ENCODE measurements around the gene TACC3.

TACC3 gene

DNA sequence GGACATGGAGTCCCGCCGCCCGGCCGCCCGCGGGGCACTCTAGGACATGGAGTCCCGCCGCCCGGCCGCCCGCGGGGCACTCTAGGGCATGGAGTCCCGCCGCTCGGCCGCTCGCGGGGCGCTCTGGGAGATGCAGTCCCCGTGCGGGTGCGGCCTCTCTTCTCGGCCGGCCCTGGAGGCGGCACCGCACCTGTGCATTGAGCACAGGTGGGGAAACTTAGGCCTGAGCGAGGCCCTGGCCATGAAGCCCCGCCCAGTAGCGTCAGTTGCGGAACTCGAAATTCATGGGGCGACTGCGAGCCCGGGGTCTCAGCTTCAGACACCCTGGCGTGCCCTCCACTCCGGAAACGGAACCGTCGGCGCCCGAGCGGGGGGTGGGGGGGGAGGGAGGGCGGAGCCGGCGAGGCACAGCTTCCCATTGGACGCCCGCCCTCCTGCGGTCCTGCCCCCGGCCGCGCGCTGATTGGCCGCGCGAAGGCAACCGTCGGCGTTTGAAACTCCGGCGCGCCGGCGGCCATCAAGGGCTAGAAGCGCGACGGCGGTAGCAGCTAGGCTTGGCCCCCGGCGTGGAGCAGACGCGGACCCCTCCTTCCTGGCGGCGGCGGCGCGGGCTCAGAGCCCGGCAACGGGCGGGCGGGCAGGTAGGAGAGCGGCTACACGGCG is at the start of gene TACC3, which contains the start of gene TMEM129:
TACC3 (plus strand) TSS at position 519 of the 663 bp plus-strand sequence. CDS start 1,901 bp downstream, outside the sequence.
TMEM129 (minus strand) TSS at position 321 of the 663 bp plus-strand sequence. CDS start 486 bp downstream, outside the sequence.
- H3K4me3 ChIP-seq (replicated peaks; ENCODE audit: low read depth, low read length) = peak within 1 kb of the TSS; percentile 88
- peak; percentile 71 for DNase-seq (ENCODE audit: extremely low read depth, low read depth)
- TF ChIP-seq, protein P1, sequence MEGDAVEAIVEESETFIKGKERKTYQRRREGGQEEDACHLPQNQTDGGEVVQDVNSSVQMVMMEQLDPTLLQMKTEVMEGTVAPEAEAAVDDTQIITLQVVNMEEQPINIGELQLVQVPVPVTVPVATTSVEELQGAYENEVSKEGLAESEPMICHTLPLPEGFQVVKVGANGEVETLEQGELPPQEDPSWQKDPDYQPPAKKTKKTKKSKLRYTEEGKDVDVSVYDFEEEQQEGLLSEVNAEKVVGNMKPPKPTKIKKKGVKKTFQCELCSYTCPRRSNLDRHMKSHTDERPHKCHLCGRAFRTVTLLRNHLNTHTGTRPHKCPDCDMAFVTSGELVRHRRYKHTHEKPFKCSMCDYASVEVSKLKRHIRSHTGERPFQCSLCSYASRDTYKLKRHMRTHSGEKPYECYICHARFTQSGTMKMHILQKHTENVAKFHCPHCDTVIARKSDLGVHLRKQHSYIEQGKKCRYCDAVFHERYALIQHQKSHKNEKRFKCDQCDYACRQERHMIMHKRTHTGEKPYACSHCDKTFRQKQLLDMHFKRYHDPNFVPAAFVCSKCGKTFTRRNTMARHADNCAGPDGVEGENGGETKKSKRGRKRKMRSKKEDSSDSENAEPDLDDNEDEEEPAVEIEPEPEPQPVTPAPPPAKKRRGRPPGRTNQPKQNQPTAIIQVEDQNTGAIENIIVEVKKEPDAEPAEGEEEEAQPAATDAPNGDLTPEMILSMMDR (IDR thresholded peaks at IDR 0.05; ENCODE audit: low read depth, low read length, missing control alignments) = no peak

DNA sequence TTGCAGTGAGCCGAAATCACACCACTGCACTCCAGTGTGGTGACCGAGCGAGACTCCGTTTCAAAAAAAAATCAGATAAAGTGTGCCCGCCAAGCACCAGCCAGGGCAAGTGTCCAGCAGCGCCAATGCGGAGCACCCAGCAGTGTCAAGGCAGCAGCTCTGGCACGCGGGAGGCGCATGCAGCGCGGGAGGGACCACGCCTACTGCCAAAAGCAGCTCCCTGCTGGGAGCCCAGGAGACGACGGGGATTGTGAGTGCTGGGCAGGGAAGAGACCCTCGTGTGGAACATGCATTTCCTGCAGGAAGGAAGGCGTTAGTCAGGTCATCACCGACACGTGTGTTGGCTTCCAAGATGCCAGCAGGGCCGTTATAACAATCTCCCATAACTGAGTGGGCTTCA is 47.6 kb upstream of the TACC3 start:
- TF ChIP-seq, protein P1 (IDR thresholded peaks at IDR 0.05; ENCODE audit: low read depth, low read length, missing control alignments) = no peak
- DNase-seq (ENCODE audit: extremely low read depth, low read depth) = no peak
- no peak overlapping the region for H3K4me3 ChIP-seq (replicated peaks; ENCODE audit: low read depth, low read length)

DNA sequence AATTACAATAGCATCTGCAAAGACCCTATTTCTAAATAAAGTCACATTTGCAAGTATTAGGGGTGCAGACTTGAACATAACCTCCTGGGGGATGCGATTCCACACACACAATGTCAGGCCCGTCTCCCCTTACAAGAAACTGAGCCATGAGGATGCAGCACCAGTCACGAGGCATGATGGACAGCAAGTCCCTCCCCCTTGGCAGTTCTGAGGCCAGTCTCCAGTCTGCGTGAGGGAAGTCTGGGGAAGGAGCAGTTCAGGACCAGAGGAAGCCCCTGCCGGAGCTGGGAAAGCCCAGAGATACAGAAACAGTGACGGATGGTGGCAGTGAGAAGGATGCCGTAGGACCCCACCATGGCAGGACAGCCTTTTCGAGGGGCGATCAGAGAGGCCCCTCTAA is 46.6 kb upstream of the TACC3 start:
- no peak for DNase-seq (ENCODE audit: extremely low read depth, low read depth)
- TF ChIP-seq, protein P1 (IDR thresholded peaks at IDR 0.05; ENCODE audit: low read depth, low read length, missing control alignments) = no peak
- H3K4me3 ChIP-seq (replicated peaks; ENCODE audit: low read depth, low read length) = no peak overlapping the region

DNA sequence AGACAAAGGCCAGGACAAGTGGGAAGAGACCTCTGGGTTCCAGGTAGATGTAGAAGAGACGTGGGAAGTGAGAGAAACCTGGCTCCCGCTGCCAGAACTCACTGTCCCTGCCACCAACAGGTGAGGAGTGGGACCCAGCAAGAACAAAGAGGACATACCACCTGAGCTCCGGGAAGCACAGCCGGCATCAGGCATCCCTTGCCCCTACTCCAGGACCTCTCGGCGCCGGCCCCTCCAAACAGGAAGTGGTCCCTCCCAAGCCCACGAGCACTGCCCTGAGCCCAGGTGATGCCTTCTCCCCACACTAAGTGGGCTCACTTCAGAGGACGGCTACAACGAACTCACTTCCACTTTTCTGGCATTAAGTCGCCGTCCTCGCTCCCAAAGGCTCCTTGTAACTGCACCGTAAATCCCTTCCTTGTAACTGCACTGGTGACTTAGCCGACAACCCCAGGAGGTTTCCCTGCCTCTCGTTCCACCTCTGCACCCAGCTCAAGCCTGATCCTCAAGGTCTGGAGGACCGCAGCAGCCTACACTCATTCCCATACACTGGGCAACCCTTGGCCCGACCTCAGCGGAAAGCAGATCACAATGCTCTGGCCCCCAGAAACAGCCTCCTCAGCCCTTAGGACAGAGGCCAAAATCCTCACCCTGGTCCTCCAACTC is 46.1 kb upstream of the TACC3 start:
- DNase-seq (ENCODE audit: extremely low read depth, low read depth) = no peak
- TF ChIP-seq, protein P1 (IDR thresholded peaks at IDR 0.05; ENCODE audit: low read depth, low read length, missing control alignments) = no peak
- no peak overlapping the region for H3K4me3 ChIP-seq (replicated peaks; ENCODE audit: low read depth, low read length)

DNA sequence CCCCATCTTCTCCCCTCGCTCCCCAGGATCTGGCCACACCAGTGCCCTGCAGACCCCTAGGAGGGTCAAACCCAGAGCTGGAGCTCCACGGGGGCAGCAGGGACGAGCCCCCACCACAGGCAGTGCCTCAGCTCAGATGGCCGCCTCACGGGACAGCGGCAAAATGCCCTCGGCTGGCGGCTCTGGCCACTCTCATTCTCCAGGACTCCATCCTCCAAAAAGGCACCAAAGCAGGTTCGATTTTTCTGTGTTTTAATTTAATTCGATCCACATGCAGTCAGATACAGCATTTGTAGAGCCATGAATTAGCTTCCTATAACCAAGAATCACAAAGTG is 45.6 kb upstream of the TACC3 start:
- DNase-seq (ENCODE audit: extremely low read depth, low read depth) = no peak
- H3K4me3 ChIP-seq (replicated peaks; ENCODE audit: low read depth, low read length) = no peak overlapping the region
- TF ChIP-seq, protein P1 (IDR thresholded peaks at IDR 0.05; ENCODE audit: low read depth, low read length, missing control alignments) = no peak

DNA sequence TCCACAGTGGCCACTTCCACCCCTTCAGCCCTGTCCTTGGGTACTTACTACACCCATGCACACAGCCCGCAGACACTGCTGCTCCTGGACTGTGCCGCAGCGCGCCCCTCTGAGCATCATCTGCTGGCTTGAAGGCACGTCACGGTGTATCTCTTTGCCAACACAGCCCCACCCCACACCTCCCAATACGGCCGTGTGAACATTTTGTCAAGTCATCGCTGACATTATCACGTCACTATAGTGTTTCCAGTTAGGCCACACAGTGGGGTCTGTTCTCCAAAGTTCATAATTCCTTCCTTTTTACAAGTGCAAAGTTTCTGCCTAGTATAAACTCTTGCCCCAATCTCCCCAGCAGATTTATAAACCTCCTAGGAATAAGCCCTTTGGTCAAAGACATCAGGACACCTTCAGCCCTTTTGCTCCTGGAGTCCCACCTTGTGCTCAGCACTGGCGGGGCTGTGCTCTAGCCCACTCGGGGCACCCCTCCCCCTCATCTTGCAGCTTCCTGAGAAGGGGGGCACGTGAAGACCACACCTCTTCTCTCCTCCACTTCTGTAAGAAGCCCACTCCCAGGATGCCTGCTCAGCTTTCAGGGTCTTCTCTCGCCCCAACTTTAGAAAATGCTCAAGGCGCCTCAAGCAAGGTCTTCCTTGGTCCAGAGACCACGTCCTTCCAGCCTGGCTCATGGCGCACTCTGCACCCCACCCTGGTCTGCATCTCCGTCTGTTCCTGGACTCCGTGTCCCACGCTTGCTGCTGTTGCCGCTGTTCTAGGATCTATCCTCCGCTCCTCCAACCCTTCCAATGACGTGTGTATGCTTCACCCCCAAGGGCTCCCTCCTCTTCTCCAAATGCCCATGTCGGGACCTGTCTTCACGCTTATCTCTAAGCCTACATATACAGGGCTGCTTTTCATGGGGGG is 44.5 kb upstream of the TACC3 start:
- DNase-seq (ENCODE audit: extremely low read depth, low read depth) = no peak
- no peak overlapping the region for H3K4me3 ChIP-seq (replicated peaks; ENCODE audit: low read depth, low read length)
- TF ChIP-seq, protein P1 (IDR thresholded peaks at IDR 0.05; ENCODE audit: low read depth, low read length, missing control alignments) = no peak

All from HFF-Myc (cell line).